ENCODE measurements around the gene CPT2. TPM values are rescaled to one million over a fixed set of nuclear protein-coding genes. Genes with fewer than 3 reads are reported as not detected.
A peak's percentile ranks its signal among the peaks of the same experiment; 100 is the strongest.

Gene CPT2
- total and polyA plus RNA-seq, 9 of the 15 experiments (the other 6 are each of a cell fraction or from before 2014, with no cell fraction given) = 7.6 to 25.1 (median 16.8) TPM

- TF ChIP-seq ZNF830 (CRISPR knock-in tag; IDR thresholded peaks at IDR 0.05) (0 out of 2 replicates have a peak, but pooled peaks have one; percentile 20), ARNT (IDR thresholded peaks at IDR 0.05) (0 out of 4 replicates have a peak, but pooled peaks of 1 of the 2 experiments have one; percentile 37), CBFB (CRISPR knock-in tag; IDR thresholded peaks at IDR 0.05) (0 out of 2 replicates have a peak, but pooled peaks have one; percentile 19), ZNF583 (CRISPR knock-in tag; IDR thresholded peaks at IDR 0.05) (no peak), HCFC1 (IDR thresholded peaks at IDR 0.05; ENCODE audit: low read depth, low read length) (peak; percentile 92), NR2C2 (CRISPR knock-in tag; IDR thresholded peaks at IDR 0.05) (peak; percentile 83), NR2C2 (tag; IDR thresholded peaks at IDR 0.05) (peak; percentile 97), MAZ (CRISPR knock-in tag; conservative IDR thresholded peaks at IDR 0.05 in 1 of 2, IDR thresholded peaks at IDR 0.05 in 1 of 2) (peak; percentile 48 to 76; a peak in 2 of 4 replicates), ZNF511 (CRISPR knock-in tag; IDR thresholded peaks at IDR 0.05) (peak; percentile 71; the same call in 1 of the 2 replicates), CTBP1 (IDR thresholded peaks at IDR 0.05; ENCODE audit: borderline replicate concordance) (peak; percentile 60; the same call in 1 of the 2 replicates), RBFOX2 (IDR thresholded peaks at IDR 0.05; ENCODE audit: low read depth, low read length) (peak; percentile 98), UBTF (IDR thresholded peaks at IDR 0.05; ENCODE audit: borderline replicate concordance in 1 of 2, low read depth in 2 of 2, low read length in 2 of 2) (0 out of 4 replicates have a peak, but pooled peaks of 1 of the 2 experiments have one; percentile 33)
Measured at GRCh38 chr1:53238197-53239155, 41.9 kb downstream of the CPT2 start, which contains the start of gene MAGOH (continued).
